Activated CD4-positive, alpha-beta T cell treated with anti-CD3 and anti-CD28 coated beads, Interleukin-2, amount 10 ng/mL, durations not matched to agents 24 days and 14 days (primary cell): ENCODE data around the gene PRRX2. TPM values are rescaled to one million over a fixed set of nuclear protein-coding genes. Genes with fewer than 3 reads are reported as not detected.
"Not testable (repeated sequence)": the region's sequence is repeated elsewhere in the genome, so short reads cannot be mapped to it uniquely, and the experiment has no call there.

ENCODE experiments used
- DNase-seq: peaks from one replicate; pipeline ENCODE4 v3.0.0; 2022
- H3K27ac Mint-ChIP-seq: one replicate; pipeline ENCODE4 v1.8.0; 2022; ENCODE audit warnings: mild to moderate bottlenecking, mixed read lengths
- H3K27me3 Mint-ChIP-seq: one replicate; pipeline ENCODE4 v1.8.0; 2022; ENCODE audit warnings: mixed read lengths
- H3K36me3 Mint-ChIP-seq: one replicate; pipeline ENCODE4 v1.8.0; 2022; ENCODE audit warnings: low read depth, mild to moderate bottlenecking, mixed read lengths
- H3K4me1 Mint-ChIP-seq: one replicate; pipeline ENCODE4 v1.8.0; 2021; ENCODE audit warnings: mixed read lengths
- H3K4me3 Mint-ChIP-seq: one replicate; pipeline ENCODE4 v1.8.0; 2022; ENCODE audit warnings: mild to moderate bottlenecking, moderate library complexity, mixed read lengths
- H3K9me3 Mint-ChIP-seq: one replicate; pipeline ENCODE4 v1.8.0; 2021; ENCODE audit warnings: mixed read lengths
- intact Hi-C: fragments of 100-400 bp; cut with micrococcal nuclease; formaldehyde crosslinking; loops from one replicate; pipeline ENCODE4 v1.15.1; 2023
- total RNA-seq: library from RNA; stranded (reverse); gene quantifications from 2 replicates; pipeline ENCODE4 v1.2.3, GENCODE V29; 2022

The PRRX2 gene
- total RNA-seq, 1 donor from 2014 or later: 3.4 TPM

DNA sequence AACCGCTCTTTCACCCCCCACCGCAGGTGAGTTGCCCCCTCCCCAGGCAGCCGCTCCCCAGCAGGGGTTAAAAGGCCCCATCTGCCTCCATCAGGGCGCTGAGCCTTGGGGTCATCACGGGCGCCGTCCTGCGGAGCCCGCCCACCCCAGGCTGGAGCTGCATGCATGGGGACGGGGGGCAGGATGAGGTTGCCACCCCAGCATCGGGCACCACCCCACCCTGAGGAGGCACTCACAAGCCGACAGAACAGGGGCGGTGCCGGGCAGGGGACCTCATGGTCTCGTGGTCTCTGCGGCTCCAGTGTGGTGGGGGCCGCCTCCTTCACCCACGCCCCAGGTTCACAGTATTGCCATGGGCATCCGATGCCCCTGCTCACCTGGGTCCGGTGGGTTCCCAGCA, 70.9 kb downstream of the PRRX2 start:
- Mint-ChIP-seq H3K4me1 (peaks cover 9% of the 10 kb centered on the region), H3K27me3 (peaks cover 5% of the 10 kb centered on the region), H3K9me3 (no peaks in the 10 kb centered on the region), H3K27ac (no peak overlapping the region), H3K4me3 (no peak overlapping the region), H3K36me3 (no peaks in the 10 kb centered on the region)
- intact Hi-C loops: loop anchor here (2.0 to 5.0 kb wide), 2 partner anchors 54 to 501 kb away; no protein-coding TSS in a partner anchor
- DNase-seq: no peak

DNA sequence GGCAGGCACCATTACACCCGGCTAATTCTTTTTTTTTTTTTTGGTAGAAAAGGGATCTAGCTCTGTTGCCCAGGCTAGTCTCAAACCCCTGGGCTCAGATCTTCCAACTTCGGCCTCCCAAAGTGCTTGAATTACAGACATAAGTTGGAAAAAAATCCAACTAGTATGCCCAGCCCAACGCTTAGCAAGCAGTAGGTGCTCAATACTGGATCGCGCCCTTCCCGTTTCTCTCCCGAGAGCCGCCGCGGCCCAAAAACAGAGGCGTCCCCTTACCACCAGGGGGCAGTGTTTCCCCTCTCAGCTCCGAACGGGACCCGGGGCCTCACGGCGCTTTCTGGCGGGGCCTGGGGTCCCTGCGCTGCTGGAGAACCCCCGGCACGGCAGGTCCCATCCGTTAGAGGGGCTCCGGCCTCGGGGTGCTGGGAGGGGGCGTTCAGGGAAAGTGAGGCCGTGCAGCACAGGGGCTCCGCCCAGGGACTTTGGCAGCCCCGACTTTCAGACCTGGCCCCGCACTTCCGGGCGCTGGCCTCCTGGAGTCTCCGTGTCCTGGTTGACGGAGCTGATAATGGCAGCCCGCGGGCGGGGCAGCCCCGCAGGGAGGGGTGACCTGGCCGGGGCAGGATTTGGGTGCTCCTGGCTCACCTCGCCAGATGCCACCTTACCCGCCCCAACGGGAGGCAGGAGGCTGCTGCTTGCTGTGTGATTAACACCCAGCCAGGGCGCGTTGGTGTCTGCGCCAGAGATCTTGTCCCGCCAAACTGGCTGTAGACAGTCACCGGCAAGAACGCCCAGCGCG, 72.2 kb downstream of the PRRX2 start:
- intact Hi-C loops: loop anchor here (1.0 to 5.0 kb wide), 3 partner anchors 46 to 500 kb away; no protein-coding TSS in a partner anchor
- Mint-ChIP-seq H3K4me1 (peaks cover 9% of the 10 kb centered on the region), H3K27ac (peak overlapping the region; percentile 81), H3K9me3 (no peaks in the 10 kb centered on the region), H3K4me3 (peak overlapping the region; percentile 71), H3K36me3 (no peaks in the 10 kb centered on the region), H3K27me3 (peaks cover 3% of the 10 kb centered on the region)
- peak; percentile 96 for DNase-seq

DNA sequence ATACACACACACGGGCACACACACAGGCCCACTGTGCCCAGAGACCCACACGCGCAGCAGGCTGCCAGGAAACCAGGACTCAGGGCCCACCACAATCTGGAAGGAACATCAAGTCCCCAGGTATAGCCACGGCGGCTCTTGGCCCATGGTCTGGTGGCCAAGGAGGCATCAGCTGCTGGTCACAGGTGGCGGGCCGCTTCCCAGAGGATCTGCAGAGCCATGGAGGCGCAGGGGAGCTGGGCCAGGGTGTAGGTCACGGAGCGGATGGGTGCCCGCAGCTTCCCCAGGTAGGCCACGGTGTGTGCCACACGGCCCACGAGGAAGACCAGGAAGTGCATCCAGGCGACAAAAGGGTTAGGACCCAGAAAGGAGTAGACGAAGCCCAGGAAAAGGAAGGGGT, 74.0 kb downstream of the PRRX2 start:
- Mint-ChIP-seq H3K27ac (peak overlapping the region; percentile 11), H3K9me3 (no peaks in the 10 kb centered on the region), H3K4me3 (no peak overlapping the region), H3K27me3 (peaks cover 5% of the 10 kb centered on the region), H3K4me1 (peaks cover 9% of the 10 kb centered on the region), H3K36me3 (no peaks in the 10 kb centered on the region)
- intact Hi-C loops: loop anchor here (5.0 kb wide), 1 partner anchor 498 kb away; no protein-coding TSS in a partner anchor
- DNase-seq: no peak

DNA sequence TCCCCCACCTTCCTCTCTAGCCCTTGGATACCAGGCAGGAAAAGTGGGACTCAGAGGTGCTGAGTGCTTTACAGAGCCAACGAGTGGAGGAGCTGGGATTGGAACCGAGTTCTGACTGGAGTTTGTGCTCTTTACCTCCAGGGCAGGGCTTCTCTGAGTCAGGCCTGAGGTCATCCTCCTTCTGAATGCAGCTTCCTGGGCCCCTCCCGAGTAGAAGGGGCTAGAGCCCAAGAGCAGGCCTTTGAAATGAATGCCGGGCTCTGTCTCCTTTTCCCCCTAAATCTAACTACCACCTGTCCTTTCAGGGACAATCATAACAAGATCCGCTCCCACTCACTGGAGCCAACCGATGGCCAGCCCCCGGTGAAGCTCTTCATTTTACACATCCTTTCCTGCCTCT, 74.7 kb downstream of the PRRX2 start:
- peaks cover 9% of the 10 kb centered on the region for H3K4me1 Mint-ChIP-seq
- peaks cover 5% of the 10 kb centered on the region for H3K27me3 Mint-ChIP-seq
- H3K27ac Mint-ChIP-seq: no peak overlapping the region
- intact Hi-C loops: no loop called here
- no peak for DNase-seq
- no peak overlapping the region for H3K4me3 Mint-ChIP-seq
- H3K36me3 Mint-ChIP-seq: no peaks in the 10 kb centered on the region
- H3K9me3 Mint-ChIP-seq: no peaks in the 10 kb centered on the region

DNA sequence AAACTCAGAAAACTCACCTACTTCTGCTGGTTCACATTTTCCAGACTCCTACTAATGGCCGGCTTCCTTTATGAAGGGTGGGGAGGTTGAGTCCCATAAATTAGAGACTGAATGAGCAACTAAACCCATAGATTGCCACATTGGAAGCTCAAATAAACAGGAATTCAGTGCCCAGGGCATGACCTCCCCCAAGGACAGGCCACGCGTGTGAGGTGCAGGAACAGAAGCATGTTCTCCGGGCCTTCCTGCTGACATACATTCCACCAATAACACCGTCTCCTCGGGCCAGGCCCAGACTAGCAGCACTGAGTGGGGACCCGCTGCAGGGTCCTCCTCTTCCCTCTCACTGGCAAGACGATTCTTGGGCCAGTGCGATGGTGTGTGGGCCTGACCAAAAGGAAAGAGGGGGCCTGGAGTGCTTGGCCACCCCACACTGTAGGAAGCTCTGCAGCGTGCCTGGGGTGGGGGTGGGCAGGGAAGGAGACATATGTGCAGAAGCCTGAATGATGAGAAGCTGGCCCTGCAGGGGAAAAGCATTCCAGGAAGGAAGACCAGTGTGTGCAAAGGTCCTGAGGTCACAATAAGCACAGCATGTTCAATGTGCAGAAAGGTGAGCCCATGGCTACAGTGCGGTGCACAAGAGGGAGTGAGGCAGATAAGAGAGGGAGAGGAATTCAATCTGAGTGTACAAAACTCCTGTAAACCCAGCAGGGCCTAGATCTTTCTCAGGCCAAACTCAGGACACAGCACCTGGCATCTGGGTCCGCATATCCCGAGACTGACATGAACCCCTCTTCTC, 75.4 kb downstream of the PRRX2 start:
- Mint-ChIP-seq H3K4me3 (no peak overlapping the region), H3K27ac (no peak overlapping the region), H3K27me3 (peaks cover 5% of the 10 kb centered on the region), H3K4me1 (peaks cover 9% of the 10 kb centered on the region), H3K9me3 (no peaks in the 10 kb centered on the region), H3K36me3 (no peaks in the 10 kb centered on the region)
- intact Hi-C loops: no loop called here
- no peak for DNase-seq

DNA sequence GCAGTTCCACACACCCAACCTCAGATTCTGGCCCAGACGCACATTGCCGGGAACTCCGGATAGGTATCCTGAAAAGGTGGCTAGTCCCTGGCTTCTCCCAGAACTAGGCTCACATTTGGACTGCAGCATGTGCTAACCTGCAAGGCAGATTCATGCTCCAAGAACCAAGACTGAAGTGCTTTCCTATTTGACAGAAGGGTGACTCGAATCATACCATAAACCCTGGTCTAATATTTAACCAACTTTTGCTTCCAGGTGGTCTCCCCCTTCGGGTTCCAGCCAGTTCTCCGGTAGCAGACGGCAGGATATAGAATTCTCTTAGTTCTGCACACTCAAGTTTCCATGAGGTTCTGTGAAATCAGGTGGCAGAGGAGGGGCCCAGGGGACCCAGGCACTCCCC, 79.8 kb downstream of the PRRX2 start:
- H3K27ac Mint-ChIP-seq: no peak overlapping the region
- peaks cover 2% of the 10 kb centered on the region for H3K4me1 Mint-ChIP-seq
- H3K27me3 Mint-ChIP-seq: peaks cover 4% of the 10 kb centered on the region
- no peak overlapping the region for H3K4me3 Mint-ChIP-seq
- DNase-seq: no peak
- H3K36me3 Mint-ChIP-seq: no peaks in the 10 kb centered on the region
- intact Hi-C loops: no loop called here
- H3K9me3 Mint-ChIP-seq: no peaks in the 10 kb centered on the region

DNA sequence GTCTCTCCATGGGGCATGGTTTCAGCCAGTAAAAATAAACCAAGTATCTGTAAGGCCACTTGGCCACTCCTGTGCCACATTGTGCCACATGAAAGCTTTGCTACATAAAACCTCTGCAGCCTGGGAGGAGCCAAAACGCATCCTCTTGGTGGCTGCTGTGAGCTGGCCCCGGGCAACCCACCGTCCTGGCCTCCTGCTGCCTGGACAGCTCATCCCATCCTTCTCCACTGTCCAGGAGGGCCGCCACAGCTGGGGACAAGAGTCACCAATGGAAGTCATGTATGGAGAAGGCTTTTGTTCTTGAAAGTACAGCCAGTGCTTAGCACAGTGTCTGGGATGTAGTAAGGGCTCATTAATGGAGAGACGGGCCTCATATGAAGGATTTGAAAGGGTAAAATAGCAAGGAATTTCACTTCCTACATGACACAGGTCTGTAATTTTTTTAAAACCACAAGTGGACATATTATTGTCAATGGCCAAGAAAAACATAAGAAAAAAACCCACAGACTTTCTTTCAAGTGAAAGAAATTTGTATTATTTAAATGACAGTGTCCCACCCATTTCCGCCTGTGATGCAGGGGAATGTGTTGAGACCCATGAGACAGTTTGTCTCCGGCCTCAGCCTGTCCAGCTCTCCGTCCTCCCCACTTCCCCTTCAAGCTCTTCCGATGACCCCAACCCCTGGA, 80.8 kb downstream of the PRRX2 start:
- Mint-ChIP-seq H3K27ac (no peak overlapping the region), H3K9me3 (no peaks in the 10 kb centered on the region), H3K4me1 (peaks cover 2% of the 10 kb centered on the region), H3K27me3 (peaks cover 4% of the 10 kb centered on the region), H3K4me3 (no peak overlapping the region), H3K36me3 (no peaks in the 10 kb centered on the region)
- no peak for DNase-seq
- intact Hi-C loops: no loop called here

DNA sequence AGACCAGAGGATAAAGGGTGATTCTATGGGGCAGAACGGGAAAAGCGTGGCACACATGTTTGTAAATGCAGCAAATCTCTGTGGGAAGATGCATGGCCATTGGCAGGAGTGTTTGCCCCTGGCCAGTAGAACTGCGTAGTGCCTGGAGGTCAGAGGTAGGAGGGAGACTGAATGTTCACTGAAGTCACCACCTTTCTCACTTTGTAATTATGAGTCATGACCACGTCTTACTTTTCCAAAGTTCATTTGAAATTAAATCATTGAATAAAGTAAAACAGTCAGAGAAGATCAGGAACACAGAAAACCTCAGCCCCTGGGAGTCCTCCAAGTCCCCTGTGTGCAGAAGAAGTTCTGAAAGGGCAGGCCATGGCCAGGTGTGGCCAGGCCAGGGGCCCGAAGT, 82.8 kb downstream of the PRRX2 start:
- no peak overlapping the region for H3K4me3 Mint-ChIP-seq
- no peaks in the 10 kb centered on the region for H3K9me3 Mint-ChIP-seq
- H3K27me3 Mint-ChIP-seq: peaks cover 5% of the 10 kb centered on the region
- intact Hi-C loops: no loop called here
- peaks cover 9% of the 10 kb centered on the region for H3K4me1 Mint-ChIP-seq
- no peak for DNase-seq
- no peak overlapping the region for H3K27ac Mint-ChIP-seq
- H3K36me3 Mint-ChIP-seq: no peaks in the 10 kb centered on the region

DNA sequence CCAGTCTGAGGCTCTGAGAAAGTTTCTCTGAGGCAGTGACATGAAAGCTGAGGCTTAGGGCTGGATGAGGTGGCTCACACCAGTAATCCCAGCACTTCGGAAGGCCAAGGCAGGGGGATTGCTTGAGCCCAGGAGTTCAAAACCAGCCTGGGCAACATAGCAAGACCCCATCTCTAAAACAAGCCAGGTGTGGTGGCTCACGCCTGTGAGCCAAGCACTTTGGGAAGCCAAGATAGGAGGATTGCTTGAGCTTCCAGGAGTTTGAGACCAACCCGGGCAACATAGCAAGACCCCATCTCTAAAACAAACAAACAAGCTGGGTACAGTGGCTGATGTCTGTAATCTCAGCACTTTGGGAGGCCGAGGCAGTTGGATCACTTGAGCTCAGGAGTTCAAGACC, 83.6 kb downstream of the PRRX2 start:
- DNase-seq, H3K36me3 Mint-ChIP-seq, H3K4me1 Mint-ChIP-seq, H3K9me3 Mint-ChIP-seq, H3K4me3 Mint-ChIP-seq, H3K27ac Mint-ChIP-seq, intact Hi-C loops, H3K27me3 Mint-ChIP-seq: not testable (repeated sequence)

DNA sequence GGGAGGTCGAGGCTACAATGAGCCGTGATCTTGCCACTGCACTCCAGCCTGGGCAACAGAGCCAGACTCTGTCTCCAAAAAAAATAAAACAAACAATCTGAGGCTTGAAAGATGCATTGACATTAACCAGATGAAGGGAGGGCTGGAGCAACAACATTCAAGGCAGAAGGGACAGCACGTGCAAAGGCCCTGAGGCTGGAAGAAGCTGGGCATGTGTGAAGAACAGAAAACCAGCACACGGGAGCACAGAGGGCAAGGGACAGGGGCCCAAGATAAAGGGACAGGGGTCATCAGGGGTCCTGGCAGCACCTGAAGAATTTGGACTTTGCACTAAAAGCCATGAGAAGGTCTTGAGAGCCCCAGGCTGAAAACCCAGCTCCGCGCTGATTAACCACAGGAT, 84.1 kb downstream of the PRRX2 start:
- Mint-ChIP-seq H3K4me1 (peaks cover 9% of the 10 kb centered on the region), H3K9me3 (no peaks in the 10 kb centered on the region), H3K4me3 (no peak overlapping the region), H3K27ac (no peak overlapping the region), H3K36me3 (no peaks in the 10 kb centered on the region), H3K27me3 (peaks cover 11% of the 10 kb centered on the region)
- intact Hi-C loops: no loop called here
- DNase-seq: no peak

DNA sequence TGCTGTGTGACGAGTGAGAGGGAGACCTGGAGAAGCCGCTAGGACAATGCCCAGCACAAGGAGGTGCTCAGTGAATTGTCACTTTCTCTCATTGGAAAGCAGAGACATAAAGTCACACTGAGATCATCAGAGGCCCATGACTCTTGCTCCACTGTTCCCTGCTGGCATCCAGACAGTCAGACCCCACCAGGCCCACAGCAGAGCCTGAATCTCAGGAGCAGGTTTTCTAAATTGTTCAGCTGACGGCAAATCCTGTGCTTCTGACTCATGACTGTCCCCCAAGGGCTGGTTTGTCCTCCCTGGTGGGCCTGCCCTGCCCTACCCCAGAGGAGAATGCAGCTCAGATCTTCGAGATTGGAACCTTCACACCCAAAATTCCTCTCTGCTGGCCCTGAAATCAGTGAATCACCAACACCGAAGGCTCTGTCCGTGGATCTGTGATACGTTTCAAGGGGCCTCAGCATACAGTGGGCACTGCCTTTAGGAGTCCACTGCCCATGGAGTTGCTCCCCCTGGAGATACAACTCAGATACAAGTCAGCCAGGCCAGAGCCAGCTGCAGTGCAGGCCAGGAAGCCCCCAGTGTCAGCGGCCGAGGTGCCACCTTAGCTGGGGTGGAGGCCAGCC, 84.7 kb downstream of the PRRX2 start:
- no peaks in the 10 kb centered on the region for H3K36me3 Mint-ChIP-seq
- no peaks in the 10 kb centered on the region for H3K9me3 Mint-ChIP-seq
- no peak overlapping the region for H3K4me3 Mint-ChIP-seq
- DNase-seq: no peak
- peaks cover 12% of the 10 kb centered on the region for H3K27me3 Mint-ChIP-seq
- peaks cover 9% of the 10 kb centered on the region for H3K4me1 Mint-ChIP-seq
- no peak overlapping the region for H3K27ac Mint-ChIP-seq
- intact Hi-C loops: no loop called here

DNA sequence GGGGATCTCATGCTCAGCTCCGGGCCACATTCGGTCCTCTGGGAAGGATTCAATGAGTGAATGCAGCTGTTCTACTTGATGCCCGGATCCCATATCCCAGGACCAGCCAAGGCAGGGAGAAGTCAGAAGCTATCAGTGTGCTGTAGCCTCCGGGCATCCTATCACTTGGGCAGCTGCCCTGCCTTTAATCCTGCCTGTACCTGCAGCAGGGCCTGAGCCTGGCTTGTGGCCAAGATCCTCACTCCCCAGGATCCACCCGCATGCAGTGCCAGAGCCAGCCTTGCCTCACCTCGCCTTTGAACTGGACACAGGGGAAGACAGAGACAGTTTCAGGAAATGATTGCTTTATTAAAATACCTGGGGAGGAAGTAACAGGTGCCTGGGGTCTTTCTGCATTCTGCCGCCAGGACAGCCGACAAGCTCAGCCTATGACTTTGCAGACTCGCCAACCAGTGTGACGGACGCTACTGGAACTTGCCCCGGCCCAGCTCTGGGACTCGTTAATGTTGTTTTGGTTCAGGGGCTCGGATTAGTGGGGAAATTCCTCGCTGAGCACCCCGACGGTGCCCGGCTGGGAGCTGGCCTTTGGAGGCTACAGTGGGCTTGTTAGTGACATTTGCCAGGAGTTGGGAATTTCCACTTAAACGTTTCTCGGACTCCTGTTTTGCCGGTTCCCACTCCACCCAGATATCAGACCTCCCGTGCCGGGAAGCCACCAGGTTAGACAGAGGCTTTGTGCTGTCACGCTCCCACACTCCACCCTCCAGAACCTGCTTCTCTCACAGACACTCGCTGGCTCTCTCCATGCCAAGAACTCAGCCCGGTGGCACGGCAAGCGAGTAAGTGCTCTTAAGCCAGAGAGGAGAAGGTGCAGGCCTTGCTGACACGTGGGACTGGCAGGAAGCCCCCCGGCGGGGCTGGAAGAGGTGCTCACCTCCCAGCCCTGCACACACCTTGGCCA, 86.7 kb downstream of the PRRX2 start:
- intact Hi-C loops: no loop called here
- no peaks in the 10 kb centered on the region for H3K9me3 Mint-ChIP-seq
- no peak overlapping the region for H3K27ac Mint-ChIP-seq
- peak overlapping the region; percentile 37 for H3K4me3 Mint-ChIP-seq
- H3K36me3 Mint-ChIP-seq: no peaks in the 10 kb centered on the region
- no peak for DNase-seq
- peaks cover 12% of the 10 kb centered on the region for H3K27me3 Mint-ChIP-seq
- H3K4me1 Mint-ChIP-seq: peaks cover 15% of the 10 kb centered on the region
